GM12865 (cell line): ENCODE data around the gene SPSB4.

Source experiments
- DNase-seq: peaks from one replicate; pipeline ENCODE4 v3.0.0; 2010; ENCODE audit warnings: low read depth
- H3K4me3 ChIP-seq: 2 replicates; pipeline ENCODE4 v1.5.1; 2011; ENCODE audit warnings: mild to moderate bottlenecking, low read depth, low read length, control low read depth
- CTCF ChIP-seq: IDR thresholded peaks from 2 replicates; pipeline ENCODE4 v1.5.1; 2011; ENCODE audit warnings: low read length, control low read depth, low read depth, inconsistent platforms; ENCODE audit not compliant: insufficient read depth; ENCODE audit errors: missing control alignments

SPSB4 gene

GRCh38 chr3:141094790-141095545, 43.8 kb downstream of the SPSB4 start:
- DNase-seq = no peak
- no peak for TF ChIP-seq CTCF
- no peak overlapping the region for H3K4me3 ChIP-seq

DNA sequence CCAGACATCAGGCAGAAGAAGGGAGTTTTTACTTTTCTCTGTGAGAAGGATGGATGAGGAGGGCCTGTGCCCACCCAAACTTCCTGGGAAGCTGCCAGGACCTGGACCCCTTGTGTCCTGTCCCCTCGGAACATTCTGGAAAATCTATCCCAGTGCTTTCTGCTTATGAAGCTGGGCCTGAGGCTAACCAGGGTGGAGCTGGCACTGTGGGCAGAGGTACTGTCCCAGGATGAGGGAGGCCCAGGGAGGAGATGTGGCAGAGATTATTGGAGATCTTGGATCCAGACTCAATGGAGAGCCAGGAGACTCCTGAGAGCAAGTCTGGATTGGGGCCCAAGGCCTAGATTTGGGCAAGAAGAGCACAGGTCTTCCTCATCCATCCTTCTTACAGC, 44.4 kb downstream of the SPSB4 start:
- TF ChIP-seq CTCF = no peak
- H3K4me3 ChIP-seq = no peak overlapping the region
- DNase-seq = no peak

GRCh38 chr3:141096164-141096563, 45.0 kb downstream of the SPSB4 start:
- TF ChIP-seq CTCF = no peak
- DNase-seq = no peak
- H3K4me3 ChIP-seq = no peak overlapping the region

DNA sequence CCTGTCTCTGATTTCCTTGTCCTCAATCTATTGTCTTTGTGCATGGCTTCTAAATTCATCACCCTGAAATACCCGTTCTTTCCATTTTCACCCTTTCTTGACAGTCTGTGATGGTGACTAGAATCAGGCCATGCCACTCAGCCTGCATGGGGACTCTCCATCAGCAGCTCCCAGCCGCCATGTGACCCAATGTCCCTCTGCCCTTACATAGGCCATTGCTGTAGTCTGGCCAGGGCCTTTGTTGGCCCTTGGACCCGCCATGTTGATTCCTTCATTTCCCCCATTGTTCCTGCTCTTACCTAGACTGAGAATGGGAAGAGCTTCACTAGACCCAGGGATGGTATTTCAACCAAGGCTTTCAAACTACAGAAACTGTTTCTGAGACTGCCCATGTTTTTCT, 45.8 kb downstream of the SPSB4 start:
- no peak for DNase-seq
- no peak overlapping the region for H3K4me3 ChIP-seq
- TF ChIP-seq CTCF = no peak

DNA sequence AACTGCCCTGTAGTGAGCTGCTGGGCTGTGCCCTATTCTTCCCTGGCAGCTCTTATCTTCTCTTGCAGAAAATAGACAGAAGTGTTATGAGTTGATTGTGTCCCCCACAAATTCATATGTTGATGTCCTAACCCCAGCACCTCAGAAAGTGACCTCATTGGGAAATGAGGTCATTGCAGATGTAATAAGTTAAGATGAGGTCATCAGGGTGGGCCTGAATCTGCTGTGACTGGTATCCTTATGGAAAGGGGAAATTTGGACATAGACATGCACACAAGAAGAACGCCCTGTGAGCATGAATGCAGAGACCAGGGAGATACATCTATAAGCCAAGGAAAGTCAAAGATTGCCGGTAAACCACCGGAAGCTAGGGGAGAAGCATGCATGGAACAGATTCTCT, 49.0 kb downstream of the SPSB4 start:
- no peak for TF ChIP-seq CTCF
- DNase-seq = no peak
- H3K4me3 ChIP-seq = no peak overlapping the region

DNA sequence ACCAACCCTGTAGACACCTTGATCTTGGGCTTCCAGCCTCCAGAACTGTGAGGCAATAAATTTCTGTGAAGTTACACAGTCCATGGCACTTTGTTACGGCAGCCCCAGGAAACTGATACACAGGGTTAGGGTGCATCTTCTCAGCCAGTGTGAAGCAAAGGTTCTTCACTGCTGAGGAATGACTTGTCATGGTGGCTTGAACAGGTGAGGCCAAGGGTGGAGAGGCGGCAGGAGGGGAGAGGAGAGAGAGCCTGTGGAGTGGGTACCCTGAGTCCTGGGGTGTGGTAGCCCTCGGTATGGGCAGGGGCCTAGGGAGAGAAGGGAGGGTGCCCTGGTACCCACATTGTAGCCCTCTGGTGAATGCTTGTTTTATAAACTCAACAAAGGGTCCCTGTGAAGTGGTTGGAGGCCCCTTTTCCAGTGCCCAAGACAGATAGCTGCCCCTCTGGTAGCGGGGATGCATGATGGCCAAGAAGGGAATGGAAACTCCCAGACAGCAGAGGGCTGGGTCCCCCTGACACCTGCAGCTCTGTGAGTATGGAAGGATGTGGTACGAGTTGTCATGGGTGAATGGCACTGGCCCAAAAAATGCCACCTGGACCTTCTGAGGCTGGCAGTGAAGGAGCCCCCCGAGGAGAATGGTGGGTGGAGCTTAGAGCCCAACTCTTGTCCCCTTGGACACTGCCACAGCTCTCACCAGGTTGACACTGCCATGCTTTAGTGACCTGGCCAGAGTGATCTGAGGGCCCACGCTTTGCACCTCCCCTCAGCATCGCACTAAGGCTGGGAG, 49.6 kb downstream of the SPSB4 start:
- no peak overlapping the region for H3K4me3 ChIP-seq
- no peak for TF ChIP-seq CTCF
- DNase-seq = no peak

DNA sequence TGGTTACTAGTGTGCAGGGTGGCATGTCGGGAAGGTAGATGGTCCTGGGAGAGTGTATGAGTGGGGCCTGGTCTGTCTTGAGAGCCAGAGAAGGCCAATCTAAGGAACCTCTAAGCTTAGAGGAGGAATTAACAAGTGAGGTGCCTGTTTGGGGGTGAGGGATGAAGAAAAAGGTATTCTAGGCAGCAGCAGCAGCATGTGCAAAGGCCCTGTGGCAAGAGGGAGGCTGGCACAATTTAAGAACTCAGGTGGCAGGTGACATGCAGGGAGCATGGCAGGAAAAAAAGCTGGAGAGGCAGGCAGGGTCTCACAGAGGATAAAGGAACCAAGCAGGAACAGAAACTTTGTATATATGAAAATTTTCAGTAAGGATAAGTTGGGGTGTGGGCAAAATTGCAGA, 51.2 kb downstream of the SPSB4 start:
- H3K4me3 ChIP-seq = no peak overlapping the region
- no peak for TF ChIP-seq CTCF
- no peak for DNase-seq
